Ammon's horn (tissue), 1 donor: Measurements from ENCODE around the gene CDYL2.
"Not testable (repeated sequence)": the region's sequence is repeated elsewhere in the genome, so short reads cannot be mapped to it uniquely, and the experiment has no call there.

ENCODE experiments used
- DNase-seq: peaks from one replicate; pipeline ENCODE4 v3.0.0-alpha.2; 2016; ENCODE audit warnings: low spot score

CDYL2 gene, protein sequence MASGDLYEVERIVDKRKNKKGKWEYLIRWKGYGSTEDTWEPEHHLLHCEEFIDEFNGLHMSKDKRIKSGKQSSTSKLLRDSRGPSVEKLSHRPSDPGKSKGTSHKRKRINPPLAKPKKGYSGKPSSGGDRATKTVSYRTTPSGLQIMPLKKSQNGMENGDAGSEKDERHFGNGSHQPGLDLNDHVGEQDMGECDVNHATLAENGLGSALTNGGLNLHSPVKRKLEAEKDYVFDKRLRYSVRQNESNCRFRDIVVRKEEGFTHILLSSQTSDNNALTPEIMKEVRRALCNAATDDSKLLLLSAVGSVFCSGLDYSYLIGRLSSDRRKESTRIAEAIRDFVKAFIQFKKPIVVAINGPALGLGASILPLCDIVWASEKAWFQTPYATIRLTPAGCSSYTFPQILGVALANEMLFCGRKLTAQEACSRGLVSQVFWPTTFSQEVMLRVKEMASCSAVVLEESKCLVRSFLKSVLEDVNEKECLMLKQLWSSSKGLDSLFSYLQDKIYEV

DNA sequence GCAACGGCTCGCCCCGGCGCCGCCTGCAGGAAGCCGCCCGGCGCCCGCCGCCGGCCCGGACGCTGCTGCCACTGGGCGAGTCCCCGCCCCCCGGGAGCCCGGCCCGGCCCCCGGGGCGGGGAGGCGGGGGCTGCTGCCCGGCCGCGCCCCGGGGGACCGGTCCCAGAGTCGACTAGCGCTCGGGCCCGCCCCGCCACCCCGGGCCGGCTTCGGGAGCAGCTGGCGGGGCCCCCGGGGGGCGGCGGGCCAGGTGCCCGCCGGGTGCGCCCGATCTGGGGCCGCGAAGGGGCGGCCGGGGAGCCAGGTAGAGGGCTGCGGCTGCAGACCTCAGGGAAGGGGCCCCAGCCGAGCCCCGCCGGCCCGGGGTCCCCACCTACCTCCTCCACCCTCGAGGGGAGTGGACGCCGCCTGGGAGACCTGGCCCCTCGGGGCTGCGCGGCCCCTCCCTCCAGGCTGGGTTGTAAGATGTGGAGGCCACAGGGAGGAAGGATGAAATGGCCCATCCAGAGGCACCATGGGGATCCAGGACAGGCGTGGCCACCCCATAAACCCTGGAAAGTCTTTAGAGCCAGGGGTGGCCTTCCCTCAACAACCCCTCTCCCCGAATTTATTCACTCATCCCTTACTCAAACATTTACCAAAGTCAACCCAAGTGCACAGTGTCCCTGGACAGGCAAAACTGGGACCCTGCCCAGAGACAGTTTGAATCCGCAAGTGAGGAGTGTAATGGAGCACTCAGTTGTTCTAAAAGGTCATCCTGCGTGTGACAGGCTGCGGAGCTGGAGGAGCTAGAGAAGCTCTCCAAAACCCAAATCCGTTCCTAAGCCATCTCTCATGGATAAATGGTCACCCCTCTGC is at the start of gene CDYL2:
CDYL2 (minus strand) TSS at position 73 of the 858 bp plus-strand sequence. CDS start 425 bp downstream, outside the sequence.
- DNase-seq: no peak

DNA sequence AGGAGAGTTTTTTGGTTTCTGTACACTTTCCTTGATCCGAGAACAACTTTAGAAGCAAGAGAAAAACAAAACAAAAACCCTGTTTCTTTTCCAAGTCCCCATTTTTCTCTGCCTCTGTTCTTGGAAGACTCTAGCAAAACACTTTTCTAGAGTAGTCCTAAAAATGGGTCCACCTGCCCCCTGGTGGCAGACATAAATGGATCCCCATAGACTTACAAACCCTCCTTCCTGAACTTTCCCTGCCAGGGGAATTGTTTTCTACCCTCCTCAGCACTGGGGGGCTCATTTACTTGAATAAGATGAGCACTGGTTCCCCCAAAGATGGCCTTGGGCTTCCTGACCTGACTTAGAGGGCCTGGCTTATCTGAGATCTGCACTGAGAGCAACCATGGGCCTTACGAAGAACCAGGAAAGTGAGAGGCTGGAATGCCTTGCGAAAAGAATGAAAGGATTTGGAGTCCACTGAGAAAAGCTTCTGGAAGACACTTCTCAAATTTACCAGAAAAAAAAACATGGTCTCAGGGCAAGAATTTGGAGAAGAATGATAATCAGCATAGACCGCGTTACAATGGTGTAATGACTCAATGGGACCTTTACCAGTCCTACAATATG is 48.0 kb upstream of the CDYL2 start:
- DNase-seq: no peak

DNA sequence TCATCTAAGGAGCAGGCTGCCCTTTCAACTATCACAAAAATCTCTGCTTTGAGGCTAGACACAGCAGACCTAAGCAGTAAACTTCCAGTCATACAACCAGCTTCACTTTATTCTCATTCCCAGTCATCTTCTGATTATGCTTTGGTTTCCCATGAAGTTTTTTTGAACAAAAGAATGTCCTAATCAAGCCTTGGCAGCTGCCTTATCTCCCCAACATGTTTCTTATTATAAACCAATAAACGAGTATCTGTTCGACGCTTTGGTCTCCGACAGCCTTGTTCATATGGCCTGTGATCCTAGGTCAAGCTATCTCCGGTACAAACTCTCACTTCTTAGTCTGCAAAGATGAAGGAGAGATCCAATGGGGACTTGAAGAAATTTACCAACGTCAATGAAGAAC is 47.4 kb upstream of the CDYL2 start:
- DNase-seq: no peak

DNA sequence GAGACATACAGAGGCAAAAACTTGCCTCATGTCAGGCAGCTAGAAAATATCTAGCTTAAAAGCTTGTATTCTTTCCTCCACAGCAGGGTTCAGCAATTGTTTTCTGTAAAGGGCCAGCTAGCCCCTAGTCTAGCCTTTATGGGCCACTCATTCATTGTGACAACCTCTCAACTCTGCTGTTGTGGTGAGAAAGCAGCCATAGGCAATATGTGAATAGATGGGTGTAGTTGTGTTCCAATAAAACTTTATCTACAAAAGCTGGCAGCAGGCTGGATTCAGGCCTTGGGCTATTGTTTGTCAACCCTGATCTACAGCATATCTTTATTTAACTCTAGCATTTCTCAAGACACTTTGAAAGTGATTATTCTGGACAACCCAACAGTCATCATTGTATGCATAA is 46.4 kb upstream of the CDYL2 start:
- DNase-seq: no peak

DNA sequence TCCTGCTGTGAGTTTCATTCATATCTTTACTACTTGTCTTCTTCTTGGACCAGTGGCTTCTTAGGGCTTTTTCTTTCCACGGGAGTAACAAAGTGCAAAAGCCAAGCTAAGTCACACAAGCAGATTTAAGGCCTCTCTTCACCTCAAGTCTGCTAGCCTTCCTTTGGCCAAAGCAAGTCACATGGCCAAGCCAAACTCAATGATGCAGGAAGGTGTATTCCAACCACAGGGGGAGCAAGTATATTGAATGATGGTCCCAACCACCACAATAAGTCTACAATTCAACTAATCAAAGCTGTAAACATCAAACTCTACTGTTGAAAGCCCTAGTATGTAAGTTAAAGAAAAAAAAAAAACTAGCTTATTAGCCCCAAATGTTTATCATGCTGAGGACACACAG is 44.5 kb upstream of the CDYL2 start:
- DNase-seq: no peak

DNA sequence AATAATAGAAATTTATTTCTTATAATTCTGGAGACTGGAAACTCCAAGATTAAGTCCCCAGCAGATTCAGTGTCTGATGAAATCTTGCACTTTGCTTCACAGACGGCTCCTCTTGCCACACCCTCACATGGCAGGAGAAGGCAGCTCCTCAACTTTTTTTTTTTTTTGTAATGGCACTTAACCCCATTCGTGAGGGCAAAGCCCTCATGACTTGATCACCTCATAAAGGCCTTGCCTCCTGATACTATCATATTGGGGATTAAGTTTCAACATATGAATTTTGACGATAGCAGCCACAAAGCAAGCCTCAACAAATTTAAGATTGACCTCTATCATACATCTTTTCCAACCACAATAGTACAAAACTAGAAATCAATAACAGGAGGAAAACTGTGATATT is 42.3 kb upstream of the CDYL2 start:
- DNase-seq: no peak

DNA sequence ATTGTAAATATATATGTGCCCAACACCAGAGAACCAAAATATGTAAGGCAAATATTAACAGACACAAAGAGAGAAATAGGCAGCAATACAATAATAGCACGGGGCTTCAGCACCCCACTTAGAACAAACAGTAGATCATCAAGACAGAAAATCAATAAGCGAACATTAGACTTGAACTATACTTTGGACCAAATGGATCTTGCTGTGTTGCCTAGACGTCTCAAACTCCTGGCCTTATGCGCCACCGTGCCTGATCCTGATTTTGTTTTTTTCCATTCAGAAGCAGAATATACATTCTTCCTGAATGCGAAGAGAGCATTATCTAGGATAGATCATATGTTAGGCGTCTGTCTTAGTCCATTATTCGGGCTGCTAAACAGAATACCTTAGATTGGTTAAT is 41.9 kb upstream of the CDYL2 start:
- no peak for DNase-seq

DNA sequence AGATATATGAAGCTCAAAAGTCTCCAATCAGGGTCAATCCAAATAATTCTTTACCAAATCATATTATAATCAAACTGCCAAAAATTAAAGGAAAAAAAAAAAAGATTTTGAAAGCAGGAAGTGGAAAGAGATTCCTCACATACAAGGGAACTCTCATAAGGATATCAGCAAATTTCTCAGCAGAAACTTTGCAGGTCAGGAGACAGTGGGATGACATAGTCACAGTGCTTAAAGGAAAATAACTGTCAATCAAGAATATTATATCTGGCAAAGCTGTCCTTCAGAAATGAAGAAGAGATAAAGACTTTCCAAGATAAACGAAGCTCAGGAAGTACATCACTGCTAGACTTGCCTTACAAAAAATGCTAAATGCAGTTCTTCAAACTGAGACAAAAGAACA is 40.0 kb upstream of the CDYL2 start:
- no peak for DNase-seq

DNA sequence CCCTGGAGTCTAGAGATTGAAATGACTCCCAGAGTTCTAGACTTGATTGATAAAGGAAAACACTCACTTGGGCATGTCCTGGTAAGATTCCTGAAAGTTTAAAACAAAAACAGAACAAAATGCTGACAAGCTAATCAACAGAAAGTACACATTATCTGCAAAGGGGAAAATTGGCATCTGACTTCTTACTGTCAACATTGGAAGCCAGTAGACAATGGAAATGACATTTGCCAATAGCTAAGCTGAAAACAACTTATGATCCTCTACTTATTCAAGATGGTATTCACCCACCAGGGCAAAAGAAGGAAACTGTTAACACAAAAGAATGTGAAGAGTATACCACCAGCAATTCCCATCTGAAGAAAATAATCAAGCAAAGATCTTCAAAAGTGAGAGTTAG is 36.8 kb upstream of the CDYL2 start:
- DNase-seq: no peak

DNA sequence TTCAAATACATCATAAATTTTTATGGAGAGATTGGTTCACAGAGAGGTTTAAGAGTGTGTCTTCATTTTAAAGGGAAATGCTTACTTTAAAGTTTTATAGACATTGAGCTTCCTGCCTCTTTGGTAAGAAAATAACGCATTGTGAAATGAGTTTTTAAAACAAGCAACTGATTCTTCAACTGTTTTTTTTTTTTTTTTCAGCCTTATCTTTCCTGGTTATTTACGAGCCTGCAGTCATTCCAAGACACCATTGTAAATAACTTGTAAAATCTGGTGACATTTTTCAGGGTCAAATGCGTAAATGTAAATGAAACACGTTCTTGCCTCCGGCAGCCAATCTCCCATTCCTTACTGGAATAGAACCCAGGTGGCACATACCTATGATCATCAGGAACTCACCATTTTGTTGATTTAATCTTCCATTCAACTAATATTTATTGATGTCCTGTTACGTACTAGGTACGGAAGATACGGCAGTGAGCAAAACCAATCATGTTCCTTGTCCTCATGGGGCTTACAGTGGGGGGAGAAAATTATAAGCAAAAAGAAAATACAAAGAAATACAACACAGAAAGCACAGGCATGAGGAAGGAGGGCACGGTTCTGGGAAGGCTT is 33.2 kb upstream of the CDYL2 start:
- DNase-seq: no peak

DNA sequence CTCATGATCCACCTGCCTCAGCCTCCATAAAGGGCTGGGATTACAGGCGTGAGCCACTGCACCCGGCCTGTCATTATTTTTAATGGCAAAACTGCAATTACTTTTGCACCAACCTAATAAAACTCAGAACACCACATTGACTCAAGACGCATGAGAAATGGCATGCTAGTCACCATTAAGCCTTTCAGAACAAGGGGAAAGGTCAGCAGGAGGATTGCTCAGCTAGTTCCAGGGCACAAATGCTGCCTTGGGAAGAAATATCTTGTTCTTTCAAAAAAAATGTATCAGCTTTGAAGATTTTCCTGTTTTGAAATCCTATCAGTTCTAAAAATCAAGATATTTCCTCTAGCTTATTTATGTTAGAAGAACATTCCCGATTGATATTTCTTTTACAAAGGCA is 32.4 kb upstream of the CDYL2 start:
- no peak for DNase-seq

DNA sequence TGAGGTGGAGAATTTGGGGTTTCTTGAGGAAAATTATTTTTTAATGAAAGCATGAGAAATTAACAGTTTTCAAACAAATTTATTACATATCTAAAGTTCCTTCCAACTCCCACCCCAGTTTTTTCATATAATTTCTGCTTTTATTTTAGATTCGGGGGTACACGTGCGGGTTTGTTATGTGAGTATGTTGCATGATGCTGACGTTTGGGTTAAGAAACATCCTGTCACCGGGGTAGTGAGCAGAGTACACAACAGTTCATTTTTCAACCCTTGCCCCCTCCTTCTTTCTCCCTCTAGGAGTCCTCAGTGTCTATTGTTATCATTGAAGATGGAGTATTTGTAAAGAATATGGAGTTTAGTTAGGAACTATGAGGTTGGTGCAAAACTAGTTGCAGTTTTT is 31.8 kb upstream of the CDYL2 start:
- no peak for DNase-seq

DNA sequence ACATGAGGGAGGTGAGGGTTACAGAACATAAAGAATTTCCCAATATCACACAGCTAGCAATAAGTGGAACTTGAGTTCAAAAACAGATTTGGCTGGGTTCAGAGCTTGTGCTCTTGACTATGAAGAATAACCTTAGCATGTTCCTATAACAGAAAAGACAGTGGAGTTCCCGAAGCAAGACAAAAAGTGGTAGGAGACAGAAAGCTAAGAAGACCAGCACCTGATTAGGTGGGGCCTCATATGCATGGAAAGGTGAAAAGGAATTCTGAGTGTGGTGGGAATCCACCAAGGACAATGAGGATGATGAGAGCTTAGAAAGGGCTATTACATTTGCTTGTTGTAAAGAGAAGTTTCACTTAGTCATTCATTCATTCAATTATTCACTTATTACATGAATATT is 26.6 kb upstream of the CDYL2 start:
- no peak for DNase-seq

DNA sequence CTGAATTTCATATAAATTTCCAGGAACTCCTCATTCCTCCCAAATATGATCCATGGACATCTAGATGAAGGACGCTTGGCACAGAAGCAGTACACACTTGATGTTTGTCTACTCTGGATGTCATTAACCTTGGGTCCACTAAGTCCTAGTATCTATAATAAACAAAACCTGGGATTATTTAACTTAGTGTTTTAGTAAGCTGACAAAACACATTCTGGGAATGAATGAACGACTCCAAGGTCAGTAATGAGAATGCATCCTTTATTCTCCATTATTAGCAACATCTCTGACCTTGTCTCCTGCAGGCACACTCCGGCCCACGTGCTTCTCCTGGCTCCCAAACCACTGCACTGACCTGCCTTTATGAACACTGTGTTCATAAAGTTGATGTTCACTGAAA is 24.1 kb upstream of the CDYL2 start:
- no peak for DNase-seq

DNA sequence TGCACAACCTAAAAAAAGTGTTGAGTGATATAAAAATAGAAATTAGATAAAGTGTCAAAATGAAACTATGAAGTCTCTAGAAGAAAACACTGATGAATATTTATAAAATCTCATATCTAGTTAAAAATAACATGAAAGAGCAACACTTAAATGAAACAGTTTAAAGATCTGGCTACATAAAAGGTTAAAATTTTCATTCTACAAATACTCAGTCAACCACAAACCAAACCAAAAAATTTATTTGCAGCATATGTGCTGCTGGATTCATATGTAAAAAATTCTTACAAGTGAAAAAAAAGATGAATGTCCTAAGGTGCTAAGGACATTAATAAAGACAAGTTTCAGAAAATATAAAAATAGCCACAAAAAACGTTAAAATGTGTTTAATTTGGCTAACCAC is 22.6 kb upstream of the CDYL2 start:
- no peak for DNase-seq

DNA sequence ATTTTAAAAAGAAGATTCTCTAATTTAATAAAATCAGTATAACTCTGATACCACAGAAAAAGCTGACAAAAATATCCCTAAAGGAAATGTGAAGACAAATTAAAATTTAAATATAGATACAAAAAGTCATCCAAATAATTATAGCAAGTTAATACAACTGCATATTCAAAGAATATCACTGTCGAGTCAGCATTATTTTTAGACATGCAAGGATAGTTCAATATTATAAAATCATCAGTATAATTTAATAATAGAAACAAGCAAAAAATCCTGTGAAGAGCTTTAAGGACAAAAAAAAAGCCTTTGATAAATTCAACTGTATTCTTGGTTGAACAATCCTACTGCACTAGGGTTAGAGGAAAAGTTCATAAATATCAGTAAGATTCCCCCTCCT is 21.0 kb upstream of the CDYL2 start:
- no peak for DNase-seq

DNA sequence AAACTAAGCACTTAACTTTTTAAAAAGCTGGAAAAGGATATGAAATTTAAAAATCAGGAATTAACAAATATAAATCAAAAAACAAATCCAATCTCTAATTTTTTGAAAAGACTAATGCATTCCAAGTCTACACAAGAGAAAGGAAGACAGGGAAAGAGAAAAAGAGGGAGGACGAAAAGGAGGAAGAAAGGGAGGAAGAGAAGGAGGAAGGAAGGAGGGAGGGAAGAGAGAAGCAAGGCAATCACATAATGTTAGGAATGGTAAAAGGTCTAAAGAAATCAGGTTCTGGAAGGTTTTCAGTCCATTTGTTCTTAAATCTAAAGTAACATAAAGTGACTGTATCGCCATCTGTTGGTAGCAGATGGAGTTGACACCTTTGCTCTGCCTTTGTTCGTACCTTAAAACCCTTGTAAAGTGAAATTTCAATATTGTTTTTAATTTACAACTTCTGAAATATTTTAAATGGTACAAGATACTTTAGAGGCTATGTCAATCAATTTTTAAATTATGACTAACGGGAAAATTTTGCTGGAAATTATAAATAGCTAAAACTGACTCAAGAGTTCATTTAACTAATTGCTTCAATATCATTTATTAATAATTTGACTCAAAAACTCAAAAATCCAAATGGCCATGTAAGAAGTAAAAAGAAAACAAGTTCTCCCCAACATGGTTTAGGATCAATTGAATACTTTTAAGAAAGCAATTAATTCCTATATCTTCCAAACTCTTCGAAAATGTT is 20.4 kb upstream of the CDYL2 start:
- peak; percentile 40 for DNase-seq

DNA sequence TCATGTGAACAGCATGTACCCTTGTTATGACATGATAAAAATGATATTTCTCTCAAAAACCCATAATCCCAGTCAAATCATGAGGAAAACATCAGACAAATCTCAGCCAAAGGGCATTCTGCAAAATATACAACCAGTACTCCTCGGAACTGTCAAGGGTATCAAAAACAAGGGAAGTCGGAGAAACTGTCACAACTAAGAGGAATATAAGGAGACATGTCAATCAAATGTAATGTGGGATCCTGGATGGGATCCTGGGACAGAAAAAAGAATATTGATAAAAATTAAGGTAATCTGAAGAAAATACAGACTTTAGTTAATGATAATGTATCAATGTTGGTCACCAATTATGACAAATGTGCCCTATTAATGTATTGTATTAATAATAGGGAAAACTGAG is 15.6 kb upstream of the CDYL2 start:
- DNase-seq: no peak

DNA sequence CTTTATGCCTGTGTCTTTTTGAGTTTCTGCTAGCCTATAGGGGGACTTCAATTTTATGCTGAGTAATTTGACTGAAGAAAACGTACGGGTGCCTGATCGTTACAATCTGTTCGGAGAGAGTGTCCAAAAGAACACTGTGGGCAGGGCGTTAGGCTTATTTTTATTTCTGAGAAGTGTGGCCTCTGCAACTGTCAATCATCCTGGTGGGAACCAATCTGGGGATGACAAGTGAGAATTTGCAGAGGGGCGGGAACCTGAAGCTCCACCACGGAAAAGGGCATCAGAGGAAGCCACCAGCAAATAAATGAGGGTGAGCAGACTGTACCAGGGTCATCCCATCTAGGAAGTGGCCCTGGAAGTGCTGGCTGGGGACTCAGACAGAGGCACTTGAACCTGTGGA is 12.0 kb upstream of the CDYL2 start:
- peak; percentile 11 for DNase-seq

DNA sequence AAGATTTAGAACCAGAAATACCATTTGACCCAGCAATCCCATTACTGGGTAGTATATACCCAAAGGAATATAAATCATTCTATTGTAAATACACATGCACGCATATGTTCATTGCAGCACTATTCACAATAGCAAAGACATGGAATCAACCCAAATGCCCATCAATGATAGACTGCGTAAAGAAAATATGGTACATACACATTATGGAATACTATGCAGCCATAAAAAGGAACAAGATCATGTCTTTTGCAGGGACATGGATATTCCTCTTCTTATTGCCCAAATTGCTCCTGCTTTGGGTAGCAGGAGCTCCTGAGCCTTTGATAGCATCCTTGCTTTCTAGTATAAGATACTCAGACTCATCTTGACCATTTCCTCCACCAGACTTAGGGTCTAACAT is 10.9 kb upstream of the CDYL2 start:
- not testable (repeated sequence) for DNase-seq

DNA sequence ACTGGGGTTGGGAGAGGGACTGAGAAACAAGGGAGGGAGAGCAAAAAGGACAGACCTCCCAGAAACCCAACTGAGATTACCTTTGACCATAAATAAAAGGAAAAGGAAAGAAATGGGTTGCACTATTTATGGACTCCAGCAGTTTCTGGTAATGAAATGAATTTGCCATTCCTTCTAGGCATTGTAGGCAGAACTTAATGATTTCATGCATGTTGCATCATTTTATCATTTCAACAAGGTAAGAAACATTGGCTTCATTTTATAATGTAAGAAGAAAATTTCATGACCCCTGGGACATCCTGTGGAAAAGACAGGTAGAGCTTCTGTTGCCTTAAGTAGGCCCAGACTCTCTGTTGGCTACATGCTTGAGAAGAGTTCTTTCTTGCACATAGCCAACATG is 8.2 kb upstream of the CDYL2 start:
- no peak for DNase-seq

DNA sequence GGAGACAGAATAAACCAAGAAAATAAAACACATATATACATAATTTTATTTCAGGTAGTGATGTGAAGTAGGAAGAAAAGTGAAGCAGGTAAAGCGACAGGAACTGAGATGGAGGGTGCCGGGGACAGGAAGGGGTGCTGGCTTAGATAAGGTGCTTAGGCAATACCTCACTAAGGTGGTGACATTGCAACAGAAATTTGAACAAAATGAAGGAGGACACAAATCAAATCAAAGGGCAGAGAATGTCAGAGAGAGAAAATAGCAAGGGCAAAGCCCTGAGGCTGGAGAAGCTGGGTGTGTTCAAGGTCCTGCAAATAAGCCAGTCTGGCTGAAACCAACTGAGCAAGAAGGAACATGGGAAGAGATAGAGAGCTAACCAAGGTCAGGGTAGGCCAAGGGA is 5.0 kb upstream of the CDYL2 start:
- DNase-seq: no peak
